ENCODE measurements around the gene COBLL1. TPM values are rescaled to one million over a fixed set of nuclear protein-coding genes. Genes with fewer than 3 reads are reported as not detected.

COBLL1 gene
- total and polyA plus RNA-seq, 2 experiments from 2014 or later = 19.6 to 33.5 TPM

GRCh38 chr2:164757934-164758695 lies 83.5 kb downstream of the COBLL1 start:
- Histone ChIP-seq H3K27me3 (no peaks in the 10 kb centered on the region), H3K36me3 (no peaks in the 10 kb centered on the region), H3K4me3 (no peak overlapping the region), H3K9me3 (ENCODE audit: low read depth) (no peaks in the 10 kb centered on the region), H3K4me1 (ENCODE audit: low read depth) (no peaks in the 10 kb centered on the region), H3K27ac (no peak overlapping the region)
- peak in 1 of 2 donors; percentile 85 for DNase-seq (ENCODE audit: low read depth in 1 of 2, low spot score in 1 of 2)
- TF ChIP-seq, protein P1, sequence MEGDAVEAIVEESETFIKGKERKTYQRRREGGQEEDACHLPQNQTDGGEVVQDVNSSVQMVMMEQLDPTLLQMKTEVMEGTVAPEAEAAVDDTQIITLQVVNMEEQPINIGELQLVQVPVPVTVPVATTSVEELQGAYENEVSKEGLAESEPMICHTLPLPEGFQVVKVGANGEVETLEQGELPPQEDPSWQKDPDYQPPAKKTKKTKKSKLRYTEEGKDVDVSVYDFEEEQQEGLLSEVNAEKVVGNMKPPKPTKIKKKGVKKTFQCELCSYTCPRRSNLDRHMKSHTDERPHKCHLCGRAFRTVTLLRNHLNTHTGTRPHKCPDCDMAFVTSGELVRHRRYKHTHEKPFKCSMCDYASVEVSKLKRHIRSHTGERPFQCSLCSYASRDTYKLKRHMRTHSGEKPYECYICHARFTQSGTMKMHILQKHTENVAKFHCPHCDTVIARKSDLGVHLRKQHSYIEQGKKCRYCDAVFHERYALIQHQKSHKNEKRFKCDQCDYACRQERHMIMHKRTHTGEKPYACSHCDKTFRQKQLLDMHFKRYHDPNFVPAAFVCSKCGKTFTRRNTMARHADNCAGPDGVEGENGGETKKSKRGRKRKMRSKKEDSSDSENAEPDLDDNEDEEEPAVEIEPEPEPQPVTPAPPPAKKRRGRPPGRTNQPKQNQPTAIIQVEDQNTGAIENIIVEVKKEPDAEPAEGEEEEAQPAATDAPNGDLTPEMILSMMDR (IDR thresholded peaks at IDR 0.05; ENCODE audit: low read depth, low read length) = no peak

DNA sequence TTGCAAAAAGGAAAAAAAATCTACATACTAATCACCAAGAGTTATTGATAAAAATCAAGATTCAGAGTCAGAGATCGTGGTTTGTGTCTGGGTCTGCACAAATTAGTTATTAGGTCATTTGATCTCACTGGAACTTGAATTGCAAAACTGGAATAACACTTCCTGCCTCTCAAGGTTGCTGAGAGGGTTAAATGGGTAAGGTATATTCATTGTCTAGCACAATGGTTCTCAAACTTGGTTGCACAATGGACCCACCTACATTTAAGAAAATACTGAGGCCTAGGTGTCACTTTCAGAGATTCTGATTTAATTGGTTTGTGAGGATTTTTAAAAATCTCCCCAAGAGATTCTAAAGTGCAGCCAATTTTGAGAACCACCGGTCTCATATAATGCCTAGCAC lies 84.8 kb downstream of the COBLL1 start:
- Histone ChIP-seq H3K27ac (no peak overlapping the region), H3K27me3 (no peaks in the 10 kb centered on the region), H3K4me1 (ENCODE audit: low read depth) (no peaks in the 10 kb centered on the region), H3K36me3 (no peaks in the 10 kb centered on the region), H3K9me3 (ENCODE audit: low read depth) (no peaks in the 10 kb centered on the region), H3K4me3 (no peak overlapping the region)
- TF ChIP-seq, protein P1 (IDR thresholded peaks at IDR 0.05; ENCODE audit: low read depth, low read length) = no peak
- DNase-seq (ENCODE audit: low read depth in 1 of 2, low spot score in 1 of 2) = no peak

DNA sequence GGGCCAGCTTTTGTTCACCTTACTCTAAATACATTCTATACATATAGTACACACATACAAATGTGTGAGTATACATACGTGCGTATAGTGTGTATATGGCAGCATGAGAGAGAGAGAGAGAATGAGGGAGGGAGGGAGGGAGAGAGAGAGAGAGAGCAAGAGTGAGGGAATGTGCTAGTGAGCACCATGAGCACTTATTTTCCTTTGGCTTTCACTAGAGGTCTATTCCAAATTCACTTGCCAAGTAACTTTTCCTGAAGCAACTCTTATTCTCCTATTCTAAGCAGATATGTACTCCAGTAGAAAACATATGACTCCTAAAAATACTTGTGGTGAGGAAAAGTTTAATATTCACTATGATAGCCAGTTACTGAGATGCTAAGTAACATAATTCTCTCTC lies 85.7 kb downstream of the COBLL1 start:
- Histone ChIP-seq H3K27ac (no peak overlapping the region), H3K36me3 (no peaks in the 10 kb centered on the region), H3K27me3 (no peaks in the 10 kb centered on the region), H3K9me3 (ENCODE audit: low read depth) (no peaks in the 10 kb centered on the region), H3K4me1 (ENCODE audit: low read depth) (no peaks in the 10 kb centered on the region), H3K4me3 (no peak overlapping the region)
- TF ChIP-seq, protein P1 (IDR thresholded peaks at IDR 0.05; ENCODE audit: low read depth, low read length) = no peak
- DNase-seq (ENCODE audit: low read depth in 1 of 2, low spot score in 1 of 2) = no peak

GRCh38 chr2:164754157-164755093 lies 87.2 kb downstream of the COBLL1 start:
- Histone ChIP-seq H3K27ac (no peak overlapping the region), H3K4me1 (ENCODE audit: low read depth) (no peaks in the 10 kb centered on the region), H3K36me3 (no peaks in the 10 kb centered on the region), H3K27me3 (no peaks in the 10 kb centered on the region), H3K9me3 (ENCODE audit: low read depth) (no peaks in the 10 kb centered on the region), H3K4me3 (no peak overlapping the region)
- DNase-seq (ENCODE audit: low read depth in 1 of 2, low spot score in 1 of 2) = no peak
- TF ChIP-seq, protein P1 (IDR thresholded peaks at IDR 0.05; ENCODE audit: low read depth, low read length) = no peak

GRCh38 chr2:164752956-164753355 lies 88.7 kb downstream of the COBLL1 start:
- TF ChIP-seq, protein P1 (IDR thresholded peaks at IDR 0.05; ENCODE audit: low read depth, low read length) = no peak

More at GRCh38 chr2:164752956-164753355, 88.7 kb downstream of the COBLL1 start:
- H3K9me3 ChIP-seq (ENCODE audit: low read depth) = no peaks in the 10 kb centered on the region
- H3K4me3 ChIP-seq = no peak overlapping the region
- no peaks in the 10 kb centered on the region for H3K36me3 ChIP-seq
- no peaks in the 10 kb centered on the region for H3K27me3 ChIP-seq
- no peak for DNase-seq (ENCODE audit: low read depth in 1 of 2, low spot score in 1 of 2)
- peaks cover 4% of the 10 kb centered on the region for H3K4me1 ChIP-seq (ENCODE audit: low read depth)
- no peak overlapping the region for H3K27ac ChIP-seq
